K562 (cell line): Measurements from ENCODE around the gene RNU6-1. TPM values are rescaled to one million over a fixed set of nuclear protein-coding genes. Genes with fewer than 3 reads are reported as not detected.

Experiments
- ATAC-seq: fragments of 200-7000 bp; cut with Tn5 transposase; 3 replicates; pipeline ENCODE4 v1.9.1; 2020; ENCODE audit warnings: moderate library complexity
- BruUV-seq: library from RNA; stranded (reverse); fragments of 400-500 nt; replicated peaks from 2 replicates; lab custom pipeline; 2021; lab: Mats Ljungman, UMichigan
- CTCF ChIA-PET: fragments of 300-600 bp; formaldehyde crosslinking; extraction: SDS; loops from one replicate; lab custom pipeline; 2021; ENCODE audit warnings: low intra/inter-chr PET ratio; lab: Yijun Ruan, JAX
- POLR2A ChIA-PET: fragments of 300-600, 350-650 bp; sonication (Branson Sonifier 250); formaldehyde crosslinking; extraction: SDS; loops from one replicate; lab custom pipeline; 2021; ENCODE audit warnings: antibody characterized with exemption, inconsistent platforms; lab: Yijun Ruan, JAX
- DNase-seq, 4 experiments: peaks; one replicate each; pipeline versions ENCODE4 v3.0.0 to v3.0.0-alpha.2; 2011 to 2018; ENCODE audit warnings: low spot score in 3 of 4, mixed read lengths in 3 of 4; ENCODE audit errors: extremely low read depth in 1 of 4
- FAIRE-seq: peaks from 2 replicates; lab custom pipeline; 2011; peaks lifted over from hg19 to GRCh38; lab: Jason Lieb, UNC
- H2AFZ ChIP-seq: 2 replicates; pipeline ENCODE4 v1.6.0; 2011; ENCODE audit warnings: low read depth, low read length, control low read depth, inconsistent platforms
- H3K27ac ChIP-seq: fragments of 200-600 bp; 3 replicates; pipeline ENCODE4 v1.8.0; 2011; ENCODE audit warnings: low read depth, mild to moderate bottlenecking, control low read depth, inconsistent platforms, low read length, moderate library complexity, mixed read lengths; ENCODE audit errors: extremely low read depth
- H3K27me3 ChIP-seq, 2 experiments: fragments of 300-600 bp in 1 of 2; 2 replicates in 1 of 2; 3 replicates in 1 of 2; pipeline versions ENCODE4 v1.6.0 to v1.8.0; 2011; ENCODE audit warnings: inconsistent platforms in 2 of 2, low read length in 2 of 2, mild to moderate bottlenecking in 1 of 2, mixed read lengths in 1 of 2, moderate library complexity in 1 of 2; ENCODE audit not compliant: control insufficient read depth in 2 of 2, insufficient read depth in 2 of 2
- H3K36me3 ChIP-seq: fragments of 300-600 bp; 3 replicates; pipeline ENCODE4 v1.8.0; 2011; ENCODE audit warnings: mild to moderate bottlenecking, low read length, inconsistent platforms; ENCODE audit not compliant: control insufficient read depth, insufficient read depth
- H3K4me1 ChIP-seq, 2 experiments: fragments of 200-600 bp in 1 of 2; replicated peaks in 1 of 2; 2 replicates in 1 of 2; 3 replicates in 1 of 2; pipeline versions ENCODE4 v1.5.1 to v1.8.0; 2011; ENCODE audit warnings: inconsistent platforms in 2 of 2, low read length in 2 of 2, mild to moderate bottlenecking in 1 of 2, mixed read lengths in 1 of 2, moderate library complexity in 1 of 2; ENCODE audit not compliant: control insufficient read depth in 2 of 2, insufficient read depth in 2 of 2
- H3K4me2 ChIP-seq: 2 replicates; pipeline ENCODE4 v1.6.1; 2011; ENCODE audit warnings: low read length, control low read depth, inconsistent platforms, mixed read lengths; ENCODE audit not compliant: insufficient read depth
- H3K4me3 ChIP-seq: fragments of 200-600 bp; sonication (generic), shearing (Covaris generic); 2 replicates; pipeline ENCODE4 v1.5.1; 2016; ENCODE audit warnings: control low read depth, inconsistent platforms
- H3K79me2 ChIP-seq: fragments of 200-600 bp; 3 replicates; pipeline ENCODE4 v1.8.0; 2011; ENCODE audit warnings: low read length, inconsistent platforms; ENCODE audit not compliant: control insufficient read depth, insufficient read depth
- H3K9ac ChIP-seq, 2 experiments: 2 replicates each; pipeline versions ENCODE4 v1.6.0 to v1.6.1; 2011; ENCODE audit warnings: low read depth in 2 of 2, low read length in 2 of 2, control low read depth in 1 of 2, inconsistent platforms in 1 of 2, mild to moderate bottlenecking in 1 of 2, mixed read lengths in 1 of 2; ENCODE audit not compliant: insufficient read depth in 1 of 2
- H3K9me1 ChIP-seq: one replicate; pipeline ENCODE4 v1.6.0; 2011; ENCODE audit warnings: inconsistent platforms, mild to moderate bottlenecking, low read length, moderate library complexity; ENCODE audit not compliant: control insufficient read depth, insufficient read depth
- H3K9me3 ChIP-seq: replicated peaks from 2 replicates; pipeline ENCODE4 v1.5.1; 2011; ENCODE audit warnings: low read depth, low read length, inconsistent platforms; ENCODE audit not compliant: control insufficient read depth, insufficient read depth
- H4K20me1 ChIP-seq: replicated peaks from 2 replicates; pipeline ENCODE4 v1.6.1; 2011; ENCODE audit warnings: low read length, inconsistent platforms, mixed read lengths; ENCODE audit not compliant: control insufficient read depth, insufficient read depth
- ARID1B ChIP-seq: fragments of 450-650 bp; IDR thresholded peaks from 2 replicates; pipeline ENCODE4 v1.6.1; 2016; ENCODE audit warnings: antibody characterized with exemption, mild to moderate bottlenecking, inconsistent platforms
- C11orf30 ChIP-seq: fragments of 450-650 bp; IDR thresholded peaks from 2 replicates; pipeline ENCODE4 v1.6.1; 2016; ENCODE audit warnings: low read depth, mild to moderate bottlenecking
- CXXC5 ChIP-seq: fragments of 250-450 bp; sonication (Bioruptor Pico); IDR thresholded peaks from 2 replicates; pipeline ENCODE4 v1.8.0; 2022; ENCODE audit warnings: inconsistent platforms, mild to moderate bottlenecking, moderate library complexity
- LARP7 ChIP-seq: fragments of 450-650 bp; IDR thresholded peaks from 2 replicates; pipeline ENCODE4 v1.6.1; 2016
- NFRKB ChIP-seq: fragments of 450-650 bp; IDR thresholded peaks from 2 replicates; pipeline ENCODE4 v1.6.1; 2016; ENCODE audit warnings: low read depth
- RB1 ChIP-seq: fragments of 450-650 bp; IDR thresholded peaks from 2 replicates; pipeline ENCODE4 v1.6.1; 2017; ENCODE audit warnings: low read depth, mild to moderate bottlenecking
- SMARCE1 ChIP-seq: fragments of 450-650 bp; IDR thresholded peaks from 2 replicates; pipeline ENCODE4 v1.7.1; 2016; ENCODE audit warnings: mild to moderate bottlenecking
- SPI1 ChIP-seq: IDR thresholded peaks from 2 replicates; pipeline ENCODE4 v1.6.1; 2011; ENCODE audit warnings: low read depth, low read length, control low read depth, borderline replicate concordance
- ZNF174 ChIP-seq: fragments of 250-450 bp; sonication (Bioruptor Pico); IDR thresholded peaks from 2 replicates; pipeline ENCODE4 v1.4.0; 2020; ENCODE audit warnings: mild to moderate bottlenecking
- ZSCAN29 ChIP-seq: fragments of 450-650 bp; IDR thresholded peaks from 2 replicates; pipeline ENCODE4 v1.6.1; 2017
- WGBS: fragments of 100-300 bp; shearing (Covaris generic); methylation state at CpG from one replicate; pipeline ENCODE4 v1.1.6; 2016; ENCODE audit warnings: low coverage, mixed read lengths; ENCODE audit not compliant: insufficient coverage; ENCODE audit errors: missing lambda C conversion rate; 5-methylcytosine and 5-hydroxymethylcytosine counted together
- in situ Hi-C: fragments of 300-500 bp; cut with MboI; formaldehyde crosslinking; loops from 4 replicates; pipeline ENCODE4 v1.15.0; 2018; ENCODE audit warnings: inconsistent platforms, mixed read lengths
- intact Hi-C: fragments of 100-400 bp; cut with micrococcal nuclease; formaldehyde crosslinking; loops from 2 replicates; pipeline ENCODE4 v1.14.2; 2022
- polyA plus RNA-seq, 8 experiments: library from polyadenylated mRNA; depleted of rRNA in 4 of 8; stranded (reverse) in 5 of 8; unstranded in 3 of 8; fragments of >200 nt; fragmentation: Nextera tagmentation in 2 of 8; fragmentation: Illumina TruSeq in 1 of 8; extraction: Ambion mirVana in 2 of 8; extraction: Trizol in 1 of 8; gene quantifications; 2 replicates each; pipeline versions ENCODE4 v1.2.1 to v1.2.3, GENCODE V29; 2011 to 2014; ENCODE audit warnings: inconsistent platforms in 1 of 8, missing spikeins in 1 of 8
- total RNA-seq, 7 experiments: library from RNA; depleted of rRNA in 6 of 7; stranded (reverse); fragments of >200 nt in 6 of 7; fragmentation: Illumina TruSeq in 2 of 7; extraction: Trizol in 2 of 7; gene quantifications; 2 replicates each; pipeline versions ENCODE4 v1.2.1 to v1.2.3, GENCODE V29; 2011 to 2021; ENCODE audit warnings: low replicate concordance in 1 of 7
- TF ChIP-seq, protein P1 (sequence below): fragments of 450-650 bp; IDR thresholded peaks from 2 replicates; pipeline ENCODE4 v1.6.1; 2017; ENCODE audit warnings: antibody characterized with exemption, mild to moderate bottlenecking
- TF ChIP-seq, protein P2 (sequence below): fragments of 450-650 bp; conservative IDR thresholded peaks from 2 replicates; pipeline ENCODE4 v1.6.1; 2016; ENCODE audit warnings: missing genetic modification characterization, low read depth, mild to moderate bottlenecking, missing compliant biosample characterization, moderate library complexity
- TF ChIP-seq, protein P3 (sequence below), 2 experiments: fragments of 450-650 bp; IDR thresholded peaks; 2 replicates each; pipeline ENCODE4 v1.6.1; 2016

RNU6-1 gene
- total and polyA plus RNA-seq, 9 of the 15 experiments (the other 6 are each of a cell fraction or from before 2014, with no cell fraction given): not detected

DNA sequence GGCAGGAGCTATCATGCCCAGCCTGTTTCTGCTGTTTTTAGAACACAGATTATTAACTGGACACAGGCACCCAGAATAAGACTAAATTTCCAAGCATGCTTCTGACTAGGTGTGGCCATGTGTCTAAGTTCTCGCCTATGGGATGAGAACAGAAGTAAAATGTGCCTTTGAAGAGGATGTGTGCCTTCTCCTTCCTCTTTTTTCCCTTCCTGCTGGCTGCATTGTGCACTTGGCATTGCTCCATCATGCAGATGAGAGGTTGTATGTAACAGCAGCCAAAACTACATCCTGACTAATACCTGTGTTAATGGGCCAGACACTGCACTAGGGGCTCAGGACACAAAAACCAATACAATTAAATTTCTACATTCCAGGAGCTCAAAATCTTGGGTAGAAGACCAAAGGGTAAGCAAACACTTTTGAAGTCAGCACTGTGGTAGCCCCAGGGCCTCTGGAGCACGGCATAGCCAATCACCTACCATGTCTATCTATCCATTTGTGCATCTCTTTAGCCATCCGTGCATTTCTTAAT is 40.9 kb upstream of the RNU6-1 start (continued):
- TF ChIP-seq SPI1: peak; percentile 56; the same call in 1 of the 2 replicates
- no peak for TF ChIP-seq RB1
- no peak for TF ChIP-seq LARP7

DNA sequence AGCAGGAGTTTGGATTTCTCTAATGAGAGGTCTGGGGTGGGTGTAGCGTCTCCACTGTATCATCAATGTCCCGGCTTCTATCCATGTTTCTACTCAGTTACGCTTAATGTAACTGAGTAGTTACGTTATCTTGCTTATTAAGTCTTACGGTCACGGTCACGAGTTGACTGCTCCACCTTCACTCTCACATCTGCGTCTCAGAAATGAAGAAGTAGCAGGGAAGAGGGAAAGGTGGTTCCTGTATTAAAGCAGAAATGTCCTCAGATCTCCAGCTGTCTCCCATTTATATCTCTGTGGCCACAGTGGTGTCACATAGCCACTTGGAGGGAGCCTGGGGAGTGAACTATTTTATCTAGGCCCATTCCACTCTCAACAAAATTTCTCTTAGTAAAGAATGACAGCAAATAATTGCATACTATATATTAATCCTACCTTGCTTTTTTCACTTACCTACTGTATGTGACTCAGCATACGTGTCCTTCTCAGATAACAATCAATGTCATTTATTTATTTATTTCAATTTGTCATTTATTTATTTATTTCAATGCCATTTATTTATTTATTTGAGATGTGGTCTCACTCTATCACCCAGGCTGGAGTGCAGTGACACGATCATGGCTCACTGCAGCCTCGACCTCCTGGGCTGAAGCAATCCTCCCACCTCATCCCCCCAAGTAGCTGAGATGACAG is 39.7 kb upstream of the RNU6-1 start:
- in situ Hi-C loops (no loop called here), intact Hi-C loops (loop anchor here (5.0 kb wide), 2 partner anchors 43 to 173 kb away; partner anchors contain the start of gene PIAS1)
- H3K27ac ChIP-seq: peak overlapping the region; percentile 57; the same call in 2 of the 3 replicates
- peaks cover 33 to 58% of the 10 kb centered on the region in 2 experiments for H3K4me1 ChIP-seq
- DNase-seq (peak in 1 of 4 experiments; percentile 43), ATAC-seq (no peak), FAIRE-seq (no peak)
- ChIA-PET POLR2A (interaction anchor here (1.1 kb wide), 1 partner anchor 9 kb away, joined by 3 read pairs; no protein-coding TSS in a partner anchor), CTCF (no interaction called here)
- 22% methylated on average over 11 of the region's 11 CpGs for WGBS
- no peak overlapping the region for H3K4me3 ChIP-seq
- H3K79me2 ChIP-seq: no peaks in the 10 kb centered on the region
- peak overlapping the region; percentile 92 for H2AFZ ChIP-seq
- peak overlapping the region; percentile 15 to 40; a peak in 2 of 4 replicates for H3K9ac ChIP-seq
- peak overlapping the region; percentile 27; the same call in 1 of the 2 replicates for H3K4me2 ChIP-seq
- H3K9me3 ChIP-seq: no peaks in the 10 kb centered on the region
- H3K36me3 ChIP-seq: no peaks in the 10 kb centered on the region
- H4K20me1 ChIP-seq: no peaks in the 10 kb centered on the region
- H3K9me1 ChIP-seq: no peaks in the 10 kb centered on the region
- no peaks in the 10 kb centered on the region for H3K27me3 ChIP-seq
- no TSS peak for BruUV-seq
- TF ChIP-seq, protein P1, sequence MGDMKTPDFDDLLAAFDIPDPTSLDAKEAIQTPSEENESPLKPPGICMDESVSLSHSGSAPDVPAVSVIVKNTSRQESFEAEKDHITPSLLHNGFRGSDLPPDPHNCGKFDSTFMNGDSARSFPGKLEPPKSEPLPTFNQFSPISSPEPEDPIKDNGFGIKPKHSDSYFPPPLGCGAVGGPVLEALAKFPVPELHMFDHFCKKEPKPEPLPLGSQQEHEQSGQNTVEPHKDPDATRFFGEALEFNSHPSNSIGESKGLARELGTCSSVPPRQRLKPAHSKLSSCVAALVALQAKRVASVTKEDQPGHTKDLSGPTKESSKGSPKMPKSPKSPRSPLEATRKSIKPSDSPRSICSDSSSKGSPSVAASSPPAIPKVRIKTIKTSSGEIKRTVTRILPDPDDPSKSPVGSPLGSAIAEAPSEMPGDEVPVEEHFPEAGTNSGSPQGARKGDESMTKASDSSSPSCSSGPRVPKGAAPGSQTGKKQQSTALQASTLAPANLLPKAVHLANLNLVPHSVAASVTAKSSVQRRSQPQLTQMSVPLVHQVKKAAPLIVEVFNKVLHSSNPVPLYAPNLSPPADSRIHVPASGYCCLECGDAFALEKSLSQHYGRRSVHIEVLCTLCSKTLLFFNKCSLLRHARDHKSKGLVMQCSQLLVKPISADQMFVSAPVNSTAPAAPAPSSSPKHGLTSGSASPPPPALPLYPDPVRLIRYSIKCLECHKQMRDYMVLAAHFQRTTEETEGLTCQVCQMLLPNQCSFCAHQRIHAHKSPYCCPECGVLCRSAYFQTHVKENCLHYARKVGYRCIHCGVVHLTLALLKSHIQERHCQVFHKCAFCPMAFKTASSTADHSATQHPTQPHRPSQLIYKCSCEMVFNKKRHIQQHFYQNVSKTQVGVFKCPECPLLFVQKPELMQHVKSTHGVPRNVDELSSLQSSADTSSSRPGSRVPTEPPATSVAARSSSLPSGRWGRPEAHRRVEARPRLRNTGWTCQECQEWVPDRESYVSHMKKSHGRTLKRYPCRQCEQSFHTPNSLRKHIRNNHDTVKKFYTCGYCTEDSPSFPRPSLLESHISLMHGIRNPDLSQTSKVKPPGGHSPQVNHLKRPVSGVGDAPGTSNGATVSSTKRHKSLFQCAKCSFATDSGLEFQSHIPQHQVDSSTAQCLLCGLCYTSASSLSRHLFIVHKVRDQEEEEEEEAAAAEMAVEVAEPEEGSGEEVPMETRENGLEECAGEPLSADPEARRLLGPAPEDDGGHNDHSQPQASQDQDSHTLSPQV: 0 out of 2 replicates have a peak, but pooled peaks have one; percentile 38
- TF ChIP-seq NFRKB (peak; percentile 52; the same call in 1 of the 2 replicates), CXXC5 (0 out of 2 replicates have a peak, but pooled peaks have one; percentile 9), ZNF174 (no peak), SMARCE1 (0 out of 2 replicates have a peak, but pooled peaks have one; percentile 16), ARID1B (0 out of 2 replicates have a peak, but pooled peaks have one; percentile 16), ZSCAN29 (peak; percentile 69; the same call in 1 of the 2 replicates), C11orf30 (peak; percentile 48)
- TF ChIP-seq, protein P2, sequence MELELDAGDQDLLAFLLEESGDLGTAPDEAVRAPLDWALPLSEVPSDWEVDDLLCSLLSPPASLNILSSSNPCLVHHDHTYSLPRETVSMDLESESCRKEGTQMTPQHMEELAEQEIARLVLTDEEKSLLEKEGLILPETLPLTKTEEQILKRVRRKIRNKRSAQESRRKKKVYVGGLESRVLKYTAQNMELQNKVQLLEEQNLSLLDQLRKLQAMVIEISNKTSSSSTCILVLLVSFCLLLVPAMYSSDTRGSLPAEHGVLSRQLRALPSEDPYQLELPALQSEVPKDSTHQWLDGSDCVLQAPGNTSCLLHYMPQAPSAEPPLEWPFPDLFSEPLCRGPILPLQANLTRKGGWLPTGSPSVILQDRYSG (tag): 0 out of 2 replicates have a peak, but pooled peaks have one; percentile 10
- TF ChIP-seq, protein P3, sequence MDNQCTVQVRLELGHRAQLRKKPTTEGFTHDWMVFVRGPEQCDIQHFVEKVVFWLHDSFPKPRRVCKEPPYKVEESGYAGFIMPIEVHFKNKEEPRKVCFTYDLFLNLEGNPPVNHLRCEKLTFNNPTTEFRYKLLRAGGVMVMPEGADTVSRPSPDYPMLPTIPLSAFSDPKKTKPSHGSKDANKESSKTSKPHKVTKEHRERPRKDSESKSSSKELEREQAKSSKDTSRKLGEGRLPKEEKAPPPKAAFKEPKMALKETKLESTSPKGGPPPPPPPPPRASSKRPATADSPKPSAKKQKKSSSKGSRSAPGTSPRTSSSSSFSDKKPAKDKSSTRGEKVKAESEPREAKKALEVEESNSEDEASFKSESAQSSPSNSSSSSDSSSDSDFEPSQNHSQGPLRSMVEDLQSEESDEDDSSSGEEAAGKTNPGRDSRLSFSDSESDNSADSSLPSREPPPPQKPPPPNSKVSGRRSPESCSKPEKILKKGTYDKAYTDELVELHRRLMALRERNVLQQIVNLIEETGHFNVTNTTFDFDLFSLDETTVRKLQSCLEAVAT (IDR thresholded peaks at IDR 0.05): 0 out of 4 replicates have a peak, but pooled peaks of 1 of the 2 experiments have one; percentile 10
